NB4 (cell line): ENCODE measurements around the gene CCNA2.

Experiments used
- DNase-seq: peaks from one replicate; pipeline ENCODE4 v3.0.0; 2010; ENCODE audit warnings: low read depth
- H3K4me3 ChIP-seq: one replicate; pipeline ENCODE4 v1.5.1; 2011; ENCODE audit warnings: mild to moderate bottlenecking, low read depth, low read length, moderate library complexity
- MYC ChIP-seq: IDR thresholded peaks from 2 replicates; pipeline ENCODE4 v1.6.1; 2011; ENCODE audit warnings: low read depth, low read length
- POLR2A ChIP-seq: IDR thresholded peaks from 2 replicates; pipeline ENCODE4 v1.6.1; 2011; ENCODE audit warnings: mild to moderate bottlenecking; ENCODE audit not compliant: insufficient read length; ENCODE audit errors: extremely low read depth
- TF ChIP-seq, protein P1 (sequence below): IDR thresholded peaks from 2 replicates; pipeline ENCODE4 v1.6.1; 2011; ENCODE audit warnings: low read depth, low read length
- TF ChIP-seq, protein P2 (sequence below): IDR thresholded peaks from one replicate; pipeline ENCODE4 v1.5.1; 2012; ENCODE audit warnings: low read depth, low read length

The CCNA2 gene

DNA sequence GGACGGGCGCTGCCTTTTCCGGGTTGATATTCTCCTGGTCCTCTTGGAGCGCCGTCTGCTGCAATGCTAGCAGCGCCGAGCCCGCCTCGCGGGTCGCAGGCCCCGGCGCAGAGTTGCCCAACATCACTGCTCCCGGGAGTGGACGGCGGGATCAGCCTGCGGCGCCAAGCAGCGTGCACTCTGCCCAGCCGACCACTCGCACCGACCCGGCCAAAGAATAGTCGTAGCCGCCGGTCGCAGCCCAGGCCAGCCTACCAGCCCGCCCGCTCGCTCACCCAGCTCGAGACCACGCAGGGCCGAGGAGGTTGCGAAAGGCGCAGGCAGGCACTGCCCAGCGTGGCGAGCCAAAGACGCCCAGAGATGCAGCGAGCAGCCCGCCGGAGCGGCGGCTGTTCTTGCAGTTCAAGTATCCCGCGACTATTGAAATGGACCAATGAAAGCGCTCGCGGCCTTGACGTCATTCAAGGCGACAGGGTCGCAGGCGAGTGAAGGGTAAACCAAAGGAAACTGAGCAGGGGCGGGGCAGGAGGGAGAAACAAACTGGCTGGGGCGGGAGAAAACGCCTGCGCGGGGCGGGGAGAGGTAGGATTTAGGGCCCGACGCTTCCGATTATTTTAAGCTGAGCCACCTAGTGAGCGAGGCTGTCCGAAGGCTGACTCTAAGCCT, at the start of gene CCNA2:
CCNA2 (minus strand) TSS at position 379 of the 666 bp plus-strand sequence; CDS start at position 124, 255 bp downstream.
- DNase-seq = peak; percentile 98
- peak within 1 kb of the TSS; percentile 98 for H3K4me3 ChIP-seq
- TF ChIP-seq MYC = no peak; the same call in 1 of the 2 replicates
- TF ChIP-seq, protein P1, sequence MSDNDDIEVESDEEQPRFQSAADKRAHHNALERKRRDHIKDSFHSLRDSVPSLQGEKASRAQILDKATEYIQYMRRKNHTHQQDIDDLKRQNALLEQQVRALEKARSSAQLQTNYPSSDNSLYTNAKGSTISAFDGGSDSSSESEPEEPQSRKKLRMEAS = peak; percentile 49; the same call in 1 of the 2 replicates
- TF ChIP-seq POLR2A = peak; percentile 66

DNA sequence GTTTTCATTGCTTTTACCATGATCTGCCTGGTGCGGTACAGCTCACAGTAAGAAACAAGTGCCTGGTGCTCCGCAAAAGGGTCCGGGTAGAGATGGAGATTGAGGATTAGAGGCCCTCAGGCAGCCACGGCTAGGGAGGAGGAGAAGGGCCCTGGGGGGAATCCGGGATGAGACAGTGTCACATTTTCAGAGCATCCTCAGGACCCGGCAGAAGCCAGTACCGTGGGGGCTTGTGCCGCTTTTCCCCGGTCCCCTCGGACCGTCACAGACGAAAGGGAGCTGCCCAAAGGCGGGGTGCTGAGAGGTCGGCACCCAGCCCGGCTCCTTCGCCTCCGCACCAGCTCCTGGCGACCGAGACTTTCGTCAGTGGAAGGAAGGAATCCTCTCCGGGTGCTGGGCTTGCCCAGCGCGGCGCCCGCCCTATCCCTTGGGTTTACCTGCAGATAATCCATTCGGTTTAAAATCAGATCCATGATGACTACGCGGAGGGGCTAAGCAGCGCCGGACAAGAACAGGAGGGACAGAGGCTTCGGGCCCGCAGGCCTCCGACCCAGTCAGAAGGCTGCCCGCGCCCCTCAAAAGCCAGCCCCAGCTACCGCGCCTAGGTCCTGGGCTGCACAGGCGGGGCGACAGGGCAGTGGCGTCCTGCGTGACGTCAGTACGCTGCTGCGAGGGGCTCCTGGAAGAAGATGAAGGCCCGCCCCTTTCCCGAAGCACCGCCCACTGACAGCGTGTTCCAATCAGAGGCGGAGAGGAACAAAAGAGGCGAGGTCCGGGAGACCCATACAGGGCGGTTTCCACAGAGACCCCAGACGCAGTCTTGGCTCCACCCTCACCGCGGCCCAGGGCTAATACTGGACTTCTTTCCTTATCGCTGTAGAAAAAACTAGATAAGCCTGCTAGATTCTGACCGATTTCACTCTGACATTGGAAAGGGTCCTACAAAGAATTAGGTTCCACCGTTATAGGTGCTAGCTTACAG, 46.4 kb upstream of the CCNA2 start, which contains the start of gene BBS7:
BBS7 (minus strand) TSS at position 634 of the 982 bp plus-strand sequence; CDS start at position 473, 161 bp downstream.
- H3K4me3 ChIP-seq = peak within 1 kb of the TSS; percentile 80
- TF ChIP-seq MYC (no peak), POLR2A (peak; percentile 69)
- TF ChIP-seq, protein P2, sequence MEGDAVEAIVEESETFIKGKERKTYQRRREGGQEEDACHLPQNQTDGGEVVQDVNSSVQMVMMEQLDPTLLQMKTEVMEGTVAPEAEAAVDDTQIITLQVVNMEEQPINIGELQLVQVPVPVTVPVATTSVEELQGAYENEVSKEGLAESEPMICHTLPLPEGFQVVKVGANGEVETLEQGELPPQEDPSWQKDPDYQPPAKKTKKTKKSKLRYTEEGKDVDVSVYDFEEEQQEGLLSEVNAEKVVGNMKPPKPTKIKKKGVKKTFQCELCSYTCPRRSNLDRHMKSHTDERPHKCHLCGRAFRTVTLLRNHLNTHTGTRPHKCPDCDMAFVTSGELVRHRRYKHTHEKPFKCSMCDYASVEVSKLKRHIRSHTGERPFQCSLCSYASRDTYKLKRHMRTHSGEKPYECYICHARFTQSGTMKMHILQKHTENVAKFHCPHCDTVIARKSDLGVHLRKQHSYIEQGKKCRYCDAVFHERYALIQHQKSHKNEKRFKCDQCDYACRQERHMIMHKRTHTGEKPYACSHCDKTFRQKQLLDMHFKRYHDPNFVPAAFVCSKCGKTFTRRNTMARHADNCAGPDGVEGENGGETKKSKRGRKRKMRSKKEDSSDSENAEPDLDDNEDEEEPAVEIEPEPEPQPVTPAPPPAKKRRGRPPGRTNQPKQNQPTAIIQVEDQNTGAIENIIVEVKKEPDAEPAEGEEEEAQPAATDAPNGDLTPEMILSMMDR = no peak
- TF ChIP-seq, protein P1 = peak; percentile 36
- peak; percentile 96 for DNase-seq

DNA sequence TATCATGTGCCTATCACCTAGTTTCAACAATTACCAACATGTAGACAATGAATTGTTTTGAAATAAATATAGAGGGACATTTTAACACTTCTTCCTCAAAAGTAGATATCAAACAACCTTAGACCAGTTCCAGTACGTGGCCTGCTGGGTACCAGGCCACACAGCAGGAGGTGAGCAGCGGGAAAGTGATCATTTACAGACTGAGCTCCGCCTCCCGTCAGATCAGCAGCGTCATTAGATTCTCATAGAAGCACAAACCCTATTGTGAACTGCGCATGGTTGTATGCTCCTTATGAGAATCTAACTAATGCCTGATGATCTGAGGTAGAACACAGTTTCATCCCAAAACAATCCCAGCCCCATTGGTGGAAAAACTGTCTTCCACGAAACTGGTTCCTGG, 40.1 kb upstream of the CCNA2 start:
- TF ChIP-seq MYC (no peak), POLR2A (no peak)
- TF ChIP-seq, protein P2 = no peak
- no peak for DNase-seq
- no peak overlapping the region for H3K4me3 ChIP-seq

DNA sequence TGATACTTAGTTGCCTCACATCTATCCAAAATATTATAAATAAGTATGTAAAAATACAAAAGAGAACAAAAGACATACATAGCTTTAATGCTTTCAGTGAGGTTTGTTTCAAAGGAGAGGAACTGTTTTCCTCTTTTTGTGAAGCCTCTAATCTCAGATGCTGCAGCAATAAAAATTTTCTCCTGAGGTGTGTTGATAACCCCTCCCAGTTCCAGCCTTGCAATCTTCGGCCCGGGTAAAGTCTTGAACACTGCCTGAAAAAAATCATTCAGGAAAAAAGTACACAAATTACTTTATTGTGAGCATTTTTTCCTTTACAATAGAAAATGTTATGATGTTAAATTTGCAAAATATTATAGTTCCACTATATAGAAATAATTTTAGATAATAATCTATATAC, 37.7 kb upstream of the CCNA2 start:
- H3K4me3 ChIP-seq = no peak overlapping the region
- DNase-seq = no peak
- TF ChIP-seq, protein P1 = no peak
- no peak for TF ChIP-seq MYC
- TF ChIP-seq, protein P2 = no peak
- no peak for TF ChIP-seq POLR2A

DNA sequence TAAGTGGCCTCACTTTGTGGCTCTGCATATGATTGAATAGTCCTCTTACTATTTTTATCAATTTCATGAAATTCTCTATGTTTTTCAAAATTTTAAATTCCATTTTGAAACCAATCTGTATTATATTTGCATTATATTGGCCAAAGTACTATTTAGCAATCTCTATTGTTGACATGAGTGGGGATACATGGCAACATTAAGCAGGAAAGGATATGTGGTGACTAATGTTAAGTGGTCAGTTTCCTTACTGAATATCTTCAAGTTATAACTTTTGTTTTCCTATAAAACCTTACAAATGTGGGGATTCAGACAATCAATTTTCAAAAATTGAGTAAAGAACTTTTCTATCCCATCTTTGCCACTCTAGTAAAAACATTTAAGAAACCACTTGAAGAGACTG, 36.4 kb upstream of the CCNA2 start:
- no peak overlapping the region for H3K4me3 ChIP-seq
- TF ChIP-seq, protein P1 = no peak
- TF ChIP-seq, protein P2 = no peak
- TF ChIP-seq POLR2A (no peak), MYC (no peak)
- DNase-seq = no peak
